Liver (tissue), 2 donors: ENCODE measurements around the gene PDGFC.

Experiments
- RAD21 ChIP-seq, 2 donors: IDR thresholded peaks; 2 replicates each; pipeline ENCODE4 v1.6.1; 2016; ENCODE audit warnings: antibody characterized with exemption in 2 of 2, mild to moderate bottlenecking in 2 of 2
- TAF1 ChIP-seq: conservative IDR thresholded peaks from 2 replicates; pipeline ENCODE4 v1.6.1; 2016; ENCODE audit warnings: antibody characterized with exemption, mild to moderate bottlenecking
- TF ChIP-seq, protein P1 (sequence below): IDR thresholded peaks from 2 replicates; pipeline ENCODE4 v1.6.1; 2016; ENCODE audit warnings: antibody characterized with exemption, mild to moderate bottlenecking
- donor health status: healthy.

DNA sequence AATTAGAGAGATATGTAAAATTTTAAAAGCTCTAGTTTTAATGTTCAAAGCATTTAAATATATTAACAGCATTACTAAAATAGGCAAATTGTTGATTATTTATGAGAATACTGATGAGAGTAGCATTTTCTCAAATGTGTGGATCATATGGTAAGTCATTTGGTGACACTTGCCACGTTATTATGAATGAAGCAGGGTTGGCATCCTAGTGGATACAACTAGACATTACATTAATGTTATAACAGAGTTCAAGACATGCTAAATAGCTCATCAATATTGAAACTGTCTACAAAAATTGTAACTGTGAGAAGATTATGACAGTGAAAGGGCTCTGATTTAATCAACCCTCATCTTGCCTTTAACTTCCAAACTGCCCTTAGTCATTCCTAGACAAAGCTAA, 171.1 kb downstream of the PDGFC start:
- TF ChIP-seq, protein P1, sequence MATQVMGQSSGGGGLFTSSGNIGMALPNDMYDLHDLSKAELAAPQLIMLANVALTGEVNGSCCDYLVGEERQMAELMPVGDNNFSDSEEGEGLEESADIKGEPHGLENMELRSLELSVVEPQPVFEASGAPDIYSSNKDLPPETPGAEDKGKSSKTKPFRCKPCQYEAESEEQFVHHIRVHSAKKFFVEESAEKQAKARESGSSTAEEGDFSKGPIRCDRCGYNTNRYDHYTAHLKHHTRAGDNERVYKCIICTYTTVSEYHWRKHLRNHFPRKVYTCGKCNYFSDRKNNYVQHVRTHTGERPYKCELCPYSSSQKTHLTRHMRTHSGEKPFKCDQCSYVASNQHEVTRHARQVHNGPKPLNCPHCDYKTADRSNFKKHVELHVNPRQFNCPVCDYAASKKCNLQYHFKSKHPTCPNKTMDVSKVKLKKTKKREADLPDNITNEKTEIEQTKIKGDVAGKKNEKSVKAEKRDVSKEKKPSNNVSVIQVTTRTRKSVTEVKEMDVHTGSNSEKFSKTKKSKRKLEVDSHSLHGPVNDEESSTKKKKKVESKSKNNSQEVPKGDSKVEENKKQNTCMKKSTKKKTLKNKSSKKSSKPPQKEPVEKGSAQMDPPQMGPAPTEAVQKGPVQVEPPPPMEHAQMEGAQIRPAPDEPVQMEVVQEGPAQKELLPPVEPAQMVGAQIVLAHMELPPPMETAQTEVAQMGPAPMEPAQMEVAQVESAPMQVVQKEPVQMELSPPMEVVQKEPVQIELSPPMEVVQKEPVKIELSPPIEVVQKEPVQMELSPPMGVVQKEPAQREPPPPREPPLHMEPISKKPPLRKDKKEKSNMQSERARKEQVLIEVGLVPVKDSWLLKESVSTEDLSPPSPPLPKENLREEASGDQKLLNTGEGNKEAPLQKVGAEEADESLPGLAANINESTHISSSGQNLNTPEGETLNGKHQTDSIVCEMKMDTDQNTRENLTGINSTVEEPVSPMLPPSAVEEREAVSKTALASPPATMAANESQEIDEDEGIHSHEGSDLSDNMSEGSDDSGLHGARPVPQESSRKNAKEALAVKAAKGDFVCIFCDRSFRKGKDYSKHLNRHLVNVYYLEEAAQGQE = no peak
- TF ChIP-seq RAD21 (IDR thresholded peaks at IDR 0.05) = no peak
- no peak for TF ChIP-seq TAF1
